HEK293 (cell line): ENCODE measurements around the gene LBHD2.

Experiments
- HOXD13 ChIP-seq: sonication (generic); formaldehyde crosslinking; IDR thresholded peaks from 2 replicates; pipeline ENCODE4 v1.8.0; 2022; ENCODE audit warnings: missing genetic modification reagents, borderline replicate concordance
- KLF1 ChIP-seq: fragments of 450-650 bp; formaldehyde crosslinking; IDR thresholded peaks from 2 replicates; pipeline ENCODE4 v1.5.1; 2016; ENCODE audit warnings: missing biosample characterization, missing genetic modification characterization
- KLF8 ChIP-seq: fragments of 450-650 bp; formaldehyde crosslinking; IDR thresholded peaks from 2 replicates; pipeline ENCODE4 v1.5.1; 2016; ENCODE audit warnings: missing biosample characterization, missing genetic modification characterization
- MEIS1 ChIP-seq: sonication (generic); formaldehyde crosslinking; IDR thresholded peaks from 2 replicates; pipeline ENCODE4 v1.8.1; 2022; ENCODE audit warnings: missing genetic modification reagents, mild to moderate bottlenecking, borderline replicate concordance
- SP3 ChIP-seq: fragments of 450-650 bp; formaldehyde crosslinking; IDR thresholded peaks from 2 replicates; pipeline ENCODE4 v1.5.1; 2016; ENCODE audit warnings: missing biosample characterization, missing genetic modification characterization
- ZBTB20 ChIP-seq: fragments of 450-650 bp; formaldehyde crosslinking; IDR thresholded peaks from 2 replicates; pipeline ENCODE4 v1.5.1; 2016; ENCODE audit warnings: missing biosample characterization, missing genetic modification characterization
- ZEB2 ChIP-seq: fragments of 450-650 bp; formaldehyde crosslinking; IDR thresholded peaks from 2 replicates; pipeline ENCODE4 v1.5.1; 2016; ENCODE audit warnings: missing biosample characterization, missing genetic modification characterization
- ZNF132 ChIP-seq: fragments of 450-650 bp; formaldehyde crosslinking; IDR thresholded peaks from 2 replicates; pipeline ENCODE4 v1.5.1; 2017; ENCODE audit warnings: missing biosample characterization, missing genetic modification characterization, borderline replicate concordance
- ZNF16 ChIP-seq: fragments of 450-650 bp; formaldehyde crosslinking; IDR thresholded peaks from 2 replicates; pipeline ENCODE4 v1.5.1; 2016; ENCODE audit warnings: low read depth, missing biosample characterization, missing genetic modification characterization
- ZNF169 ChIP-seq: fragments of 450-650 bp; formaldehyde crosslinking; IDR thresholded peaks from 2 replicates; pipeline ENCODE4 v1.5.1; 2016; ENCODE audit warnings: missing biosample characterization, missing genetic modification characterization
- ZNF19 ChIP-seq: fragments of 450-650 bp; formaldehyde crosslinking; IDR thresholded peaks from 2 replicates; pipeline ENCODE4; 2016; ENCODE audit warnings: missing biosample characterization, missing genetic modification characterization, low read depth
- ZNF23 ChIP-seq: fragments of 450-650 bp; formaldehyde crosslinking; IDR thresholded peaks from 2 replicates; pipeline ENCODE4 v1.5.1; 2016; ENCODE audit warnings: missing biosample characterization, missing genetic modification characterization, borderline replicate concordance
- ZNF311 ChIP-seq: fragments of 450-650 bp; formaldehyde crosslinking; IDR thresholded peaks from 2 replicates; pipeline ENCODE4 v1.5.1; 2017; ENCODE audit warnings: missing biosample characterization, missing genetic modification characterization, borderline replicate concordance
- ZNF350 ChIP-seq: fragments of 450-650 bp; formaldehyde crosslinking; IDR thresholded peaks from 2 replicates; pipeline ENCODE4 v1.5.0; 2017; ENCODE audit warnings: missing biosample characterization, mild to moderate bottlenecking, missing genetic modification characterization
- ZNF354C ChIP-seq: fragments of 450-650 bp; formaldehyde crosslinking; IDR thresholded peaks from 2 replicates; pipeline ENCODE4 v1.5.1; 2016; ENCODE audit warnings: missing biosample characterization, missing genetic modification characterization, low read depth, borderline replicate concordance
- ZNF514 ChIP-seq: fragments of 450-650 bp; formaldehyde crosslinking; IDR thresholded peaks from 2 replicates; pipeline ENCODE4 v1.5.1; 2016; ENCODE audit warnings: missing biosample characterization, missing genetic modification characterization
- ZNF555 ChIP-seq: fragments of 450-650 bp; formaldehyde crosslinking; conservative IDR thresholded peaks from 2 replicates; pipeline ENCODE4 v1.5.1; 2017; ENCODE audit warnings: missing biosample characterization, mild to moderate bottlenecking, missing genetic modification characterization, inconsistent platforms
- ZNF585B ChIP-seq: fragments of 450-650 bp; formaldehyde crosslinking; IDR thresholded peaks from 2 replicates; pipeline ENCODE4 v1.5.1; 2016; ENCODE audit warnings: missing biosample characterization, missing genetic modification characterization
- ZNF610 ChIP-seq: fragments of 450-650 bp; formaldehyde crosslinking; IDR thresholded peaks from 2 replicates; pipeline ENCODE4 v1.5.1; 2016; ENCODE audit warnings: missing biosample characterization, missing genetic modification characterization, borderline replicate concordance
- ZNF629 ChIP-seq: fragments of 450-650 bp; formaldehyde crosslinking; IDR thresholded peaks from 2 replicates; pipeline ENCODE4 v1.5.1; 2017; ENCODE audit warnings: missing biosample characterization, missing genetic modification characterization
- ZNF701 ChIP-seq: fragments of 450-650 bp; formaldehyde crosslinking; IDR thresholded peaks from 2 replicates; pipeline ENCODE4 v1.5.1; 2016; ENCODE audit warnings: missing biosample characterization, missing genetic modification characterization
- ZNF747 ChIP-seq: fragments of 450-650 bp; formaldehyde crosslinking; IDR thresholded peaks from 2 replicates; pipeline ENCODE4 v1.5.1; 2016; ENCODE audit warnings: missing biosample characterization, missing genetic modification characterization
- ZNF776 ChIP-seq: fragments of 450-650 bp; formaldehyde crosslinking; IDR thresholded peaks from 2 replicates; pipeline ENCODE4 v1.5.0; 2017; ENCODE audit warnings: missing biosample characterization, missing genetic modification characterization, borderline replicate concordance
- ZNF791 ChIP-seq: fragments of 450-650 bp; formaldehyde crosslinking; IDR thresholded peaks from 2 replicates; pipeline ENCODE4 v1.5.1; 2016; ENCODE audit warnings: missing biosample characterization, missing genetic modification characterization
- ZSCAN16 ChIP-seq: fragments of 450-650 bp; formaldehyde crosslinking; IDR thresholded peaks from 2 replicates; pipeline ENCODE4 v1.5.1; 2016; ENCODE audit warnings: missing biosample characterization, missing genetic modification characterization
- TF ChIP-seq, protein P1 (sequence below): fragments of 450-650 bp; formaldehyde crosslinking; IDR thresholded peaks from 2 replicates; pipeline ENCODE4 v1.5.1; 2016; ENCODE audit warnings: missing biosample characterization, missing genetic modification characterization
- TF ChIP-seq, protein P2 (sequence below): fragments of 450-650 bp; formaldehyde crosslinking; IDR thresholded peaks from 2 replicates; pipeline ENCODE4 v1.5.1; 2016; ENCODE audit warnings: missing biosample characterization, missing genetic modification characterization
- TF ChIP-seq, protein P3 (sequence below): fragments of 450-650 bp; formaldehyde crosslinking; IDR thresholded peaks from 2 replicates; pipeline ENCODE4 v1.5.1; 2016; ENCODE audit warnings: missing biosample characterization, missing genetic modification characterization
- TF ChIP-seq, protein P4 (sequence below): fragments of 450-650 bp; formaldehyde crosslinking; IDR thresholded peaks from 2 replicates; pipeline ENCODE4 v1.5.1; 2016; ENCODE audit warnings: missing biosample characterization, missing genetic modification characterization
- TF ChIP-seq, protein P5 (sequence below): fragments of 450-650 bp; IDR thresholded peaks from 2 replicates; pipeline ENCODE4 v1.5.1; 2018; ENCODE audit warnings: missing biosample characterization, missing genetic modification characterization

Gene LBHD2

DNA sequence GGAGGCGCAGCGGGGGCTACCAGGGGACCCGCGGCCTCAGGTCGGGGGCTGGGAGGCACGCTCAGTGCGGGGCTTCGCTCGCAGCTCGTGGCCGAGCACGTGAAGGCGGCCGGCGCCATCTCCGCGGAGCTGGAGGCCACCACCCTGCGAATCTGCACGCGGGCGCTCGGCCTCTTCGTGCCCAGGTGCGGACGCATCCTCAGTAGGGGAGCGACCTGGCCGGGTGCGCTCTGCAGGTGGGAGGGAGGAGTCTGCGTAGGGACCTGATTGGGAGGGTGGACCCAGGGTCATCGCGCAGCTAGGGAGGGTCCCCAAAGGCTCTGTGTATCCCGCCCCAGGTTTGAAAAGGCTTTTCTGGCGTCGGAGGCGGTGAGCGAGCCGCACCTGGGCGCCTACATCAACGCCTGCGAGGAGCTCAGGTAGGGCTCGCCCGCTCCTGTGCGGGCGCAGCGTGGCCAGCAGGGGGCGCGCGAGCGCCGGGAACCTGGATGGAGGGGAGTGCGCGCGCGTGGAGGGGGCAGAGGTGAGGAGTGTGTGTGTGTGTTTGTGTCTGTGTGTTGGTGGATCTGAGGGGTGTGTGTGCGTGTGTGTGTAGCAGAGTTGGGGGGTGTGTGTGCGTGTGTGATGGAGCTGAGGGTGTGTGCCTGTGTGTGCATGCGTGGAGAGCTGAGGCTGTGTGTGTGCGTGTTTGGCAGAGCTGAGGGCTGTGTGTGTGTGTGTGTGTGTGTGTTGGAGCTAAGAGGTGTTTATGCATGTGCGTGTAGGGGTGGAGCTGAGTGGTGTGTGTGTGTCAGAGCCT, 20.8 kb downstream of the LBHD2 start (continued):
- TF ChIP-seq, protein P1, sequence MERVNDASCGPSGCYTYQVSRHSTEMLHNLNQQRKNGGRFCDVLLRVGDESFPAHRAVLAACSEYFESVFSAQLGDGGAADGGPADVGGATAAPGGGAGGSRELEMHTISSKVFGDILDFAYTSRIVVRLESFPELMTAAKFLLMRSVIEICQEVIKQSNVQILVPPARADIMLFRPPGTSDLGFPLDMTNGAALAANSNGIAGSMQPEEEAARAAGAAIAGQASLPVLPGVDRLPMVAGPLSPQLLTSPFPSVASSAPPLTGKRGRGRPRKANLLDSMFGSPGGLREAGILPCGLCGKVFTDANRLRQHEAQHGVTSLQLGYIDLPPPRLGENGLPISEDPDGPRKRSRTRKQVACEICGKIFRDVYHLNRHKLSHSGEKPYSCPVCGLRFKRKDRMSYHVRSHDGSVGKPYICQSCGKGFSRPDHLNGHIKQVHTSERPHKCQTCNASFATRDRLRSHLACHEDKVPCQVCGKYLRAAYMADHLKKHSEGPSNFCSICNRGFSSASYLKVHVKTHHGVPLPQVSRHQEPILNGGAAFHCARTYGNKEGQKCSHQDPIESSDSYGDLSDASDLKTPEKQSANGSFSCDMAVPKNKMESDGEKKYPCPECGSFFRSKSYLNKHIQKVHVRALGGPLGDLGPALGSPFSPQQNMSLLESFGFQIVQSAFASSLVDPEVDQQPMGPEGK, result peak; percentile 98
- TF ChIP-seq ZNF514 (tag by site-specific recombination) (no peak), ZNF169 (peak; percentile 89; the same call in 1 of the 2 replicates), ZNF350 (tag by site-specific recombination) (no peak), ZNF555 (no peak), ZNF16 (tag by site-specific recombination) (no peak; the same call in 1 of the 2 replicates), ZBTB20 (tag by site-specific recombination) (peak; percentile 84; the same call in 1 of the 2 replicates), SP3 (no peak; the same call in 1 of the 2 replicates), ZNF132 (tag by site-specific recombination) (no peak), ZNF701 (no peak), ZNF791 (tag by site-specific recombination) (peak; percentile 89), ZNF629 (tag by site-specific recombination) (peak; percentile 72), ZEB2 (tag by site-specific recombination) (peak; percentile 95), ZNF19 (tag by site-specific recombination) (no peak), ZNF776 (tag by site-specific recombination) (0 out of 2 replicates have a peak, but pooled peaks have one; percentile 58), KLF8 (tag by site-specific recombination) (peak; percentile 93), ZNF23 (no peak), ZNF585B (no peak), ZSCAN16 (tag by site-specific recombination) (peak; percentile 26; the same call in 1 of the 2 replicates), KLF1 (tag by site-specific recombination) (peak; percentile 75), ZNF311 (0 out of 2 replicates have a peak, but pooled peaks have one; percentile 64), ZNF610 (tag by site-specific recombination) (peak; percentile 29; the same call in 1 of the 2 replicates), MEIS1 (CRISPR knock-in tag) (no peak), ZNF354C (tag by site-specific recombination) (no peak), HOXD13 (CRISPR knock-in tag) (no peak), ZNF747 (tag by site-specific recombination) (no peak; the same call in 1 of the 2 replicates)
- TF ChIP-seq, protein P2, sequence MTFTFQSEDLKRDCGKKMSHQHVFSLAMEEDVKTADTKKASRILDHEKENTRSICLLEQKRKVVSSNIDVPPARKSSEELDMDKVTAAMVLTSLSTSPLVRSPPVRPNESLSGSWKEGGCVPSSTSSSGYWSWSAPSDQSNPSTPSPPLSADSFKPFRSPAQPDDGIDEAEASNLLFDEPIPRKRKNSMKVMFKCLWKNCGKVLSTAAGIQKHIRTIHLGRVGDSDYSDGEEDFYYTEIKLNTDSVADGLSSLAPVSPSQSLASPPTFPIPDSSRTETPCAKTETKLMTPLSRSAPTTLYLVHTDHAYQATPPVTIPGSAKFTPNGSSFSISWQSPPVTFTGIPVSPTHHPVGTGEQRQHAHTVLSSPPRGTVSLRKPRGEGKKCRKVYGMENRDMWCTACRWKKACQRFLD (tag by site-specific recombination), result no peak
- TF ChIP-seq, protein P3, sequence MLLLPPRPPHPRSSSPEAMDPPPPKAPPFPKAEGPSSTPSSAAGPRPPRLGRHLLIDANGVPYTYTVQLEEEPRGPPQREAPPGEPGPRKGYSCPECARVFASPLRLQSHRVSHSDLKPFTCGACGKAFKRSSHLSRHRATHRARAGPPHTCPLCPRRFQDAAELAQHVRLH, result peak; percentile 80
- TF ChIP-seq, protein P4, sequence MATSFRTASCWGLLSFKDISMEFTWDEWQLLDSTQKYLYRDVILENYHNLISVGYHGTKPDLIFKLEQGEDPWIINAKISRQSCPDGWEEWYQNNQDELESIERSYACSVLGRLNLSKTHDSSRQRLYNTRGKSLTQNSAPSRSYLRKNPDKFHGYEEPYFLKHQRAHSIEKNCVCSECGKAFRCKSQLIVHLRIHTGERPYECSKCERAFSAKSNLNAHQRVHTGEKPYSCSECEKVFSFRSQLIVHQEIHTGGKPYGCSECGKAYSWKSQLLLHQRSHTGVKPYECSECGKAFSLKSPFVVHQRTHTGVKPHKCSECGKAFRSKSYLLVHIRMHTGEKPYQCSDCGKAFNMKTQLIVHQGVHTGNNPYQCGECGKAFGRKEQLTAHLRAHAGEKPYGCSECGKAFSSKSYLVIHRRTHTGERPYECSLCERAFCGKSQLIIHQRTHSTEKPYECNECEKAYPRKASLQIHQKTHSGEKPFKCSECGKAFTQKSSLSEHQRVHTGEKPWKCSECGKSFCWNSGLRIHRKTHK (tag by site-specific recombination), result no peak
- TF ChIP-seq, protein P5, sequence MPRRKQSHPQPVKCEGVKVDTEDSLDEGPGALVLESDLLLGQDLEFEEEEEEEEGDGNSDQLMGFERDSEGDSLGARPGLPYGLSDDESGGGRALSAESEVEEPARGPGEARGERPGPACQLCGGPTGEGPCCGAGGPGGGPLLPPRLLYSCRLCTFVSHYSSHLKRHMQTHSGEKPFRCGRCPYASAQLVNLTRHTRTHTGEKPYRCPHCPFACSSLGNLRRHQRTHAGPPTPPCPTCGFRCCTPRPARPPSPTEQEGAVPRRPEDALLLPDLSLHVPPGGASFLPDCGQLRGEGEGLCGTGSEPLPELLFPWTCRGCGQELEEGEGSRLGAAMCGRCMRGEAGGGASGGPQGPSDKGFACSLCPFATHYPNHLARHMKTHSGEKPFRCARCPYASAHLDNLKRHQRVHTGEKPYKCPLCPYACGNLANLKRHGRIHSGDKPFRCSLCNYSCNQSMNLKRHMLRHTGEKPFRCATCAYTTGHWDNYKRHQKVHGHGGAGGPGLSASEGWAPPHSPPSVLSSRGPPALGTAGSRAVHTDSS (tag by site-specific recombination), result no peak
